OCI-LY3 (cell line): ENCODE results near the gene KEAP1.
"Not testable (repeated sequence)": the region's sequence is repeated elsewhere in the genome, so short reads cannot be mapped to it uniquely, and the experiment has no call there.

ENCODE experiments used
- H2AFZ ChIP-seq: fragments of 200-600, 300-600 bp; shearing (Covaris generic); 2 replicates; pipeline ENCODE4 v1.6.0; 2014; ENCODE audit warnings: antibody characterized with exemption, low read depth, low read length
- H3K27ac ChIP-seq: fragments of 200-600, 300-600 bp; sonication (generic); 2 replicates; pipeline ENCODE4 v1.5.1; 2014; ENCODE audit warnings: mild to moderate bottlenecking, low read length, moderate library complexity, mixed read lengths
- H3K27me3 ChIP-seq: fragments of 200-600, 300-600 bp; sonication (generic); 2 replicates; pipeline ENCODE4 v1.6.1; 2014; ENCODE audit warnings: low read depth, low read length, mixed read lengths
- H3K36me3 ChIP-seq: fragments of 200-600, 300-600 bp; sonication (generic); replicated peaks from 2 replicates; pipeline ENCODE3; 2014; ENCODE audit warnings: low read depth, low read length, mixed read lengths
- H3K4me1 ChIP-seq: fragments of 300-600, 200-600 bp; sonication (generic); 2 replicates; pipeline ENCODE4 v1.6.1; 2014; ENCODE audit warnings: low read length, mixed read lengths
- H3K4me2 ChIP-seq: fragments of 200-600, 300-600 bp; sonication (generic); 2 replicates; pipeline ENCODE4 v1.6.1; 2014; ENCODE audit warnings: low read length, mixed read lengths
- H3K4me3 ChIP-seq: fragments of 300-600, 200-600 bp; sonication (generic); 2 replicates; pipeline ENCODE4 v1.5.1; 2014; ENCODE audit warnings: antibody characterized with exemption, mild to moderate bottlenecking, low read length, moderate library complexity
- H3K79me2 ChIP-seq: fragments of 300-600, 200-600 bp; shearing (Covaris generic); 2 replicates; pipeline ENCODE4 v1.6.1; 2014; ENCODE audit warnings: mild to moderate bottlenecking, low read length, mixed read lengths
- H3K9ac ChIP-seq: fragments of 300-600, 200-600 bp; shearing (Covaris generic); 2 replicates; pipeline ENCODE4 v1.6.0; 2014; ENCODE audit warnings: mild to moderate bottlenecking, low read length, moderate library complexity
- H3K9me3 ChIP-seq: fragments of 200-600, 300-600 bp; shearing (Covaris generic); 2 replicates; pipeline ENCODE4 v1.6.1; 2014; ENCODE audit warnings: low read length, mixed read lengths; ENCODE audit not compliant: insufficient read depth
- H4K20me1 ChIP-seq: fragments of 200-600, 300-600 bp; sonication (generic); 2 replicates; pipeline ENCODE4 v1.6.1; 2016; ENCODE audit warnings: low read length, mixed read lengths; ENCODE audit not compliant: insufficient read depth
- CTCF ChIP-seq: fragments of 200-600, 300-600 bp; sonication (generic); IDR thresholded peaks from 2 replicates; pipeline ENCODE4 v1.5.1; 2014; ENCODE audit warnings: antibody characterized with exemption, low read length, low read depth
- EZH2phosphoT487 ChIP-seq: fragments of 200-600 bp; shearing (Covaris generic); IDR thresholded peaks from 2 replicates; pipeline ENCODE4 v1.6.1; 2018; ENCODE audit warnings: antibody characterized with exemption, mixed run types, low read depth

KEAP1 gene

GRCh38 chr19:10532457-10532856 lies 29.3 kb upstream of the KEAP1 start:
- H3K27ac ChIP-seq, result no peak overlapping the region
- H4K20me1 ChIP-seq, result no peaks in the 10 kb centered on the region
- H3K9me3 ChIP-seq, result no peaks in the 10 kb centered on the region
- H3K36me3 ChIP-seq, result no peaks in the 10 kb centered on the region
- no peak overlapping the region for H3K4me2 ChIP-seq
- H3K9ac ChIP-seq, result no peak overlapping the region
- TF ChIP-seq CTCF, result no peak
- no peak for TF ChIP-seq EZH2phosphoT487
- H3K4me1 ChIP-seq, result no peaks in the 10 kb centered on the region
- H2AFZ ChIP-seq, result no peak overlapping the region
- no peaks in the 10 kb centered on the region for H3K79me2 ChIP-seq
- H3K27me3 ChIP-seq, result peaks cover 10% of the 10 kb centered on the region
- no peak overlapping the region for H3K4me3 ChIP-seq

GRCh38 chr19:10526887-10527286 lies 23.7 kb upstream of the KEAP1 start:
- not testable (repeated sequence) for H3K4me3 ChIP-seq, H3K4me1 ChIP-seq, H3K4me2 ChIP-seq, H3K79me2 ChIP-seq, H4K20me1 ChIP-seq, H3K9me3 ChIP-seq, H2AFZ ChIP-seq, H3K27ac ChIP-seq, H3K36me3 ChIP-seq, H3K9ac ChIP-seq, H3K27me3 ChIP-seq

- Histone ChIP-seq H3K4me2 (no peak overlapping the region), H3K79me2 (no peaks in the 10 kb centered on the region), H3K9me3 (no peaks in the 10 kb centered on the region), H3K27me3 (peaks cover 11% of the 10 kb centered on the region), H4K20me1 (no peaks in the 10 kb centered on the region), H3K9ac (no peak overlapping the region), H3K4me3 (no peak overlapping the region), H3K4me1 (no peaks in the 10 kb centered on the region), H3K36me3 (no peaks in the 10 kb centered on the region), H2AFZ (no peak overlapping the region), H3K27ac (no peak overlapping the region)
- no peak for TF ChIP-seq EZH2phosphoT487
- TF ChIP-seq CTCF, result no peak
Observed at GRCh38 chr19:10525636-10526035, 22.5 kb upstream of the KEAP1 start.

- peaks cover 31% of the 10 kb centered on the region for H3K27me3 ChIP-seq
- no peak overlapping the region for H3K4me3 ChIP-seq
- no peaks in the 10 kb centered on the region for H3K9me3 ChIP-seq
- H3K9ac ChIP-seq, result no peak overlapping the region
- peaks cover 12% of the 10 kb centered on the region for H3K4me1 ChIP-seq
- no peak overlapping the region for H3K4me2 ChIP-seq
- no peaks in the 10 kb centered on the region for H4K20me1 ChIP-seq
- no peak overlapping the region for H2AFZ ChIP-seq
- H3K79me2 ChIP-seq, result no peaks in the 10 kb centered on the region
- H3K27ac ChIP-seq, result no peak overlapping the region
- H3K36me3 ChIP-seq, result no peaks in the 10 kb centered on the region
- no peak for TF ChIP-seq EZH2phosphoT487
Observed at GRCh38 chr19:10523135-10523636, 20.0 kb upstream of the KEAP1 start.

GRCh38 chr19:10521461-10522171 lies 18.5 kb upstream of the KEAP1 start:
- Histone ChIP-seq H2AFZ (no peak overlapping the region), H4K20me1 (no peaks in the 10 kb centered on the region), H3K4me3 (no peak overlapping the region), H3K9me3 (no peaks in the 10 kb centered on the region), H3K27ac (no peak overlapping the region), H3K9ac (no peak overlapping the region), H3K4me1 (peaks cover 12% of the 10 kb centered on the region), H3K79me2 (no peaks in the 10 kb centered on the region), H3K4me2 (no peak overlapping the region), H3K27me3 (peaks cover 32% of the 10 kb centered on the region), H3K36me3 (no peaks in the 10 kb centered on the region)
- TF ChIP-seq EZH2phosphoT487, result no peak
- no peak for TF ChIP-seq CTCF
